H1 (cell line): ENCODE measurements around the gene ACYP1. TPM values are rescaled to one million over a fixed set of nuclear protein-coding genes. Genes with fewer than 3 reads are reported as not detected.

ENCODE experiments used
- CTCF ChIA-PET: fragments of 300-600 bp; sonication (Branson Sonifier 250); formaldehyde crosslinking; loops from one replicate; lab custom pipeline; 2021; ENCODE audit not compliant: partially characterized antibody; lab: Charles Lee
- POLR2A ChIA-PET: fragments of 300-600 bp; sonication (Branson Sonifier 250); formaldehyde crosslinking; loops from one replicate; lab custom pipeline; 2021; ENCODE audit warnings: inconsistent platforms; ENCODE audit not compliant: partially characterized antibody; lab: Charles Lee
- DNase-seq, 2 experiments: peaks; one replicate each; pipeline versions ENCODE4 v3.0.0 to v3.0.0-alpha.2; 2010 to 2022; ENCODE audit warnings: low spot score in 2 of 2, low read depth in 1 of 2, mixed read lengths in 1 of 2
- FAIRE-seq: peaks from 2 replicates; lab custom pipeline; 2011; peaks lifted over from hg19 to GRCh38; lab: Jason Lieb, UNC
- H2AFZ ChIP-seq: 2 replicates; pipeline ENCODE4 v1.8.1; 2012; ENCODE audit warnings: low read length, inconsistent platforms
- H2AK5ac ChIP-seq: 2 replicates; pipeline ENCODE4 v1.6.1; 2013; ENCODE audit warnings: low read depth, low read length
- H2BK120ac ChIP-seq: replicated peaks from 2 replicates; pipeline ENCODE3; 2013; ENCODE audit warnings: low read depth, low read length, inconsistent platforms
- H2BK12ac ChIP-seq: 2 replicates; pipeline ENCODE4 v1.6.1; 2013; ENCODE audit warnings: low read depth, low read length
- H2BK15ac ChIP-seq: 2 replicates; pipeline ENCODE4 v1.6.1; 2013; ENCODE audit warnings: low read length
- H2BK20ac ChIP-seq: 2 replicates; pipeline ENCODE4 v1.6.1; 2013; ENCODE audit warnings: low read length
- H2BK5ac ChIP-seq: 2 replicates; pipeline ENCODE4 v1.6.1; 2013; ENCODE audit warnings: low read depth, low read length
- H3K14ac ChIP-seq: 2 replicates; pipeline ENCODE4 v1.6.1; 2013; ENCODE audit warnings: inconsistent platforms; ENCODE audit not compliant: insufficient read length
- H3K18ac ChIP-seq: 2 replicates; pipeline ENCODE4 v1.6.1; 2013; ENCODE audit warnings: low read length; ENCODE audit errors: extremely low read depth
- H3K23ac ChIP-seq: 2 replicates; pipeline ENCODE4 v1.6.1; 2013; ENCODE audit warnings: inconsistent platforms; ENCODE audit not compliant: insufficient read length
- H3K23me2 ChIP-seq: 2 replicates; pipeline ENCODE4 v1.6.1; 2013; ENCODE audit warnings: low read depth, low read length
- H3K27ac ChIP-seq: 2 replicates; pipeline ENCODE4 v1.6.1; 2011; ENCODE audit warnings: low read depth, low read length, inconsistent platforms
- H3K27me3 ChIP-seq, 4 experiments: replicated peaks in 1 of 4; 1 replicate in 1 of 4; 2 replicates in 3 of 4; pipeline versions ENCODE4 v1.6.1 to v1.8.1; 2011 to 2013; ENCODE audit warnings: low read length in 3 of 4, mild to moderate bottlenecking in 3 of 4, inconsistent platforms in 2 of 4, mixed read lengths in 2 of 4, moderate library complexity in 1 of 4; ENCODE audit not compliant: control insufficient read depth in 3 of 4, insufficient read depth in 3 of 4; ENCODE audit errors: extremely low read depth in 1 of 4
- H3K36me3 ChIP-seq, 4 experiments: 2 replicates each; pipeline versions ENCODE4 v1.6.1 to v1.8.1; 2011 to 2013; ENCODE audit warnings: mild to moderate bottlenecking in 4 of 4, low read length in 3 of 4, moderate library complexity in 2 of 4, control low read depth in 1 of 4, inconsistent platforms in 1 of 4; ENCODE audit not compliant: insufficient read depth in 4 of 4, control insufficient read depth in 2 of 4
- H3K4ac ChIP-seq: replicated peaks from 2 replicates; pipeline ENCODE3; 2013; ENCODE audit warnings: low read length, low read depth, mixed read lengths, inconsistent platforms; ENCODE audit not compliant: insufficient read length
- H3K4me1 ChIP-seq, 4 experiments: replicated peaks in 1 of 4; 1 replicate in 1 of 4; 2 replicates in 3 of 4; pipeline versions ENCODE4 v1.6.1 to v1.8.1; 2011 to 2013; ENCODE audit warnings: low read length in 3 of 4, inconsistent platforms in 2 of 4, mixed read lengths in 1 of 4; ENCODE audit not compliant: insufficient read depth in 4 of 4, control insufficient read depth in 3 of 4
- H3K4me2 ChIP-seq, 2 experiments: 2 replicates each; pipeline versions ENCODE4 v1.6.1 to v1.8.1; 2011 to 2013; ENCODE audit warnings: low read depth in 2 of 2, low read length in 2 of 2, control low read depth in 1 of 2, inconsistent platforms in 1 of 2, mild to moderate bottlenecking in 1 of 2; ENCODE audit not compliant: insufficient read depth in 1 of 2
- H3K4me3 ChIP-seq, 4 experiments: fragments of 200-600, 300-600 bp in 1 of 4; sonication (generic), shearing (Covaris generic), sonication (Bioruptor Twin) in 1 of 4; 2 replicates each; pipeline versions ENCODE4 v1.5.1 to v1.8.1; 2011 to 2016; ENCODE audit warnings: low read length in 4 of 4, low read depth in 3 of 4, control low read depth in 2 of 4, inconsistent platforms in 2 of 4, mild to moderate bottlenecking in 2 of 4, mixed read lengths in 1 of 4, moderate library complexity in 1 of 4; ENCODE audit not compliant: insufficient read depth in 2 of 4; ENCODE audit errors: extremely low read depth in 1 of 4
- H3K56ac ChIP-seq: replicated peaks from 2 replicates; pipeline ENCODE3; 2013; ENCODE audit warnings: low read depth, mild to moderate bottlenecking, mixed read lengths, low read length, inconsistent platforms; ENCODE audit not compliant: insufficient read length
- H3K79me1 ChIP-seq: 2 replicates; pipeline ENCODE4 v1.6.1; 2013; ENCODE audit warnings: low read depth, low read length, control low read depth
- H3K79me2 ChIP-seq, 2 experiments: 2 replicates each; pipeline versions ENCODE4 v1.6.1 to v1.8.1; 2012 to 2013; ENCODE audit warnings: low read length in 2 of 2, mild to moderate bottlenecking in 2 of 2, inconsistent platforms in 1 of 2; ENCODE audit not compliant: insufficient read depth in 2 of 2, control insufficient read depth in 1 of 2
- H3K9ac ChIP-seq, 4 experiments: replicated peaks in 1 of 4; 1 replicate in 1 of 4; 2 replicates in 3 of 4; pipeline versions ENCODE4 v1.6.1 to v1.8.1; 2011 to 2013; ENCODE audit warnings: low read depth in 3 of 4, low read length in 3 of 4, control low read depth in 2 of 4, mild to moderate bottlenecking in 2 of 4, moderate library complexity in 2 of 4, inconsistent platforms in 1 of 4; ENCODE audit errors: extremely low read depth in 1 of 4
- H3K9me3 ChIP-seq, 2 experiments: 2 replicates each; pipeline versions ENCODE4 v1.6.1 to v1.8.1; 2012 to 2013; ENCODE audit warnings: mild to moderate bottlenecking in 2 of 2, moderate library complexity in 2 of 2, control low read depth in 1 of 2, inconsistent platforms in 1 of 2, low read depth in 1 of 2, low read length in 1 of 2, mixed read lengths in 1 of 2; ENCODE audit not compliant: insufficient read depth in 2 of 2
- H4K20me1 ChIP-seq, 2 experiments: replicated peaks in 1 of 2; 2 replicates each; pipeline versions ENCODE3 to v1.8.1; 2011 to 2013; ENCODE audit warnings: inconsistent platforms in 2 of 2, low read length in 2 of 2, mild to moderate bottlenecking in 1 of 2; ENCODE audit not compliant: insufficient read depth in 2 of 2, control insufficient read depth in 1 of 2
- H4K5ac ChIP-seq: 2 replicates; pipeline ENCODE4 v1.6.1; 2013; ENCODE audit warnings: low read length, low read depth, mixed read lengths, inconsistent platforms; ENCODE audit not compliant: insufficient read length
- H4K8ac ChIP-seq: 2 replicates; pipeline ENCODE4 v1.8.0; 2013; ENCODE audit warnings: mild to moderate bottlenecking, moderate library complexity, low read length, inconsistent platforms; ENCODE audit not compliant: insufficient read depth; ENCODE audit errors: extremely low read depth
- H4K91ac ChIP-seq: replicated peaks from 2 replicates; pipeline ENCODE3; 2013; ENCODE audit warnings: low read length, mixed read lengths, inconsistent platforms; ENCODE audit not compliant: insufficient read length
- JUN ChIP-seq: IDR thresholded peaks from 2 replicates; pipeline ENCODE4 v1.6.1; 2011; ENCODE audit warnings: low read depth, mild to moderate bottlenecking, improper control_type of control experiment, low read length
- JUND ChIP-seq: IDR thresholded peaks from 2 replicates; pipeline ENCODE4 v1.6.1; 2011; ENCODE audit warnings: mild to moderate bottlenecking, improper control_type of control experiment, low read length
- KDM5A ChIP-seq: fragments of 200-600 bp; IDR thresholded peaks from 2 replicates; pipeline ENCODE4 v1.7.1; 2012; ENCODE audit warnings: mild to moderate bottlenecking, low read length, inconsistent platforms, mixed read lengths
- RNF2 ChIP-seq: fragments of 200-900, 300-1000 bp; sonication (generic); IDR thresholded peaks from 2 replicates; pipeline ENCODE4 v1.7.1; 2016; ENCODE audit warnings: borderline replicate concordance, low read depth, mild to moderate bottlenecking, antibody characterized with exemption, low read length; ENCODE audit not compliant: poor library complexity, severe bottlenecking; ENCODE audit errors: missing control alignments
- SIX5 ChIP-seq: IDR thresholded peaks from 2 replicates; pipeline ENCODE4 v1.6.1; 2011; ENCODE audit warnings: mild to moderate bottlenecking, low read depth, low read length
- SP2 ChIP-seq: IDR thresholded peaks from 2 replicates; pipeline ENCODE4 v1.6.1; 2012; ENCODE audit warnings: mild to moderate bottlenecking, low read length, inconsistent platforms
- TAF7 ChIP-seq: optimal IDR thresholded peaks from 2 replicates; pipeline ENCODE3; 2011; ENCODE audit warnings: low read depth, mild to moderate bottlenecking, inconsistent platforms, low read length, moderate library complexity, borderline replicate concordance
- TCF12 ChIP-seq: IDR thresholded peaks from 2 replicates; pipeline ENCODE4 v1.6.1; 2011; ENCODE audit warnings: low read depth, mild to moderate bottlenecking, low read length
- YY1 ChIP-seq: IDR thresholded peaks from 2 replicates; pipeline ENCODE4 v1.6.1; 2011; ENCODE audit warnings: low read depth, mild to moderate bottlenecking, low read length
- ZNF274 ChIP-seq: IDR thresholded peaks from 2 replicates; pipeline ENCODE4 v1.7.0; 2012; ENCODE audit warnings: low read length, borderline replicate concordance; ENCODE audit errors: extremely low read depth
- WGBS, 2 experiments: shearing (Covaris generic) in 1 of 2; methylation state at CpG; one replicate each; pipeline versions ENCODE4 v1.1.6 to v1.1.7; 2013 to 2015; ENCODE audit warnings: low lambda C conversion rate in 2 of 2, mixed read lengths in 2 of 2, inconsistent platforms in 1 of 2, low coverage in 1 of 2, missing lambda C conversion rate in 1 of 2; ENCODE audit not compliant: insufficient replicate concordance in 2 of 2, insufficient coverage in 1 of 2, insufficient read length in 1 of 2; ENCODE audit errors: extremely low coverage in 1 of 2, missing lambda C conversion rate in 1 of 2; 5-methylcytosine and 5-hydroxymethylcytosine counted together
- polyA plus RNA-seq, 7 experiments: library from polyadenylated mRNA; depleted of rRNA in 3 of 7; stranded (reverse) in 5 of 7; unstranded in 2 of 7; fragments of >200 nt in 5 of 7; fragments of 200-250 nt in 2 of 7; gene quantifications; 1 replicate in 5 of 7; 2 replicates in 1 of 7; 4 replicates in 1 of 7; pipeline versions ENCODE4 v1.2.1 to v1.2.3, GENCODE V29; 2011 to 2013; ENCODE audit warnings: missing spikeins in 2 of 7, mixed read lengths in 2 of 7
- total RNA-seq: library from RNA; stranded (reverse); fragmentation: NEBNext Ultra II Directional; extraction: Animal tissue kit (Norgen Biotek cat#: 25700); gene quantifications from 2 replicates; pipeline ENCODE4 v1.2.1, GENCODE V29; 2021
- TF ChIP-seq, protein P1 (sequence below): IDR thresholded peaks from 2 replicates; pipeline ENCODE4 v1.6.1; 2012; ENCODE audit warnings: low read length, inconsistent platforms
- TF ChIP-seq, protein P2 (sequence below): IDR thresholded peaks from 2 replicates; pipeline ENCODE4 v1.6.1; 2011; ENCODE audit warnings: low read length, improper control_type of control experiment

The ACYP1 gene
- total and polyA plus RNA-seq, 2 of the 8 experiments (the other 6 are each of a cell fraction or from before 2014, with no cell fraction given), result 22.3 to 24.8 TPM

DNA sequence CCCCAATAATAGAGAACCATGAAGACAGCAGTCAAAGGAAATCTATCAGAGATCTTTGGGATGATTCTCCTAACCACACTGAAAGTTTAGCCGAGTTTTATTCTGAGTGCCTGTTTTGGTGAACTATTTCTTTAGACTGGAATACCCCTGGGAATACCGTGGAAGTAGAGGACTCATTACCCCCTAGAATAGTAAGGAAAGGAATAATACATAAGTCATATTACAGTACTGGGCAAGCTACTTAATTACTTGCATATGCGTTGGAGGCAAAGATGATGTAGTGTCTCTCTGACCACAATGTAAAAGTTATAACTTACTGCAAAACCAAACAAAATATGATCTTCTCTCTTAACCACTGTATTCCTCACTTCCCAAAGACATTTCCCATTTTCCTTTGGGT lies 31.1 kb upstream of the ACYP1 start:
- Histone ChIP-seq H3K79me1 (no peaks in the 10 kb centered on the region), H3K14ac (no peak overlapping the region), H3K27me3 (no peaks in the 10 kb centered on the region), H3K18ac (no peak overlapping the region), H2BK20ac (no peak overlapping the region), H2AFZ (no peak overlapping the region), H3K9ac (no peak overlapping the region), H3K79me2 (no peaks in the 10 kb centered on the region), H2BK12ac (no peak overlapping the region), H4K8ac (no peak overlapping the region), H2BK120ac (no peak overlapping the region), H3K36me3 (peaks cover 0 to 55% (median 21%) of the 10 kb centered on the region in 4 experiments; a peak in 6 of 8 replicates), H4K5ac (no peak overlapping the region), H3K56ac (no peak overlapping the region), H4K20me1 (no peaks in the 10 kb centered on the region), H3K23ac (no peak overlapping the region), H3K4me2 (no peak overlapping the region), H3K23me2 (no peaks in the 10 kb centered on the region; the same call in 1 of the 2 replicates), H4K91ac (no peak overlapping the region), H3K4me3 (no peak overlapping the region), H3K9me3 (no peaks in the 10 kb centered on the region), H3K4ac (no peak overlapping the region), H3K27ac (no peak overlapping the region), H2BK15ac (no peak overlapping the region), H2BK5ac (no peak overlapping the region), H3K4me1 (no peaks in the 10 kb centered on the region; a peak in 2 of 7 replicates), H2AK5ac (no peak overlapping the region)
- ChIA-PET POLR2A (interaction anchor here (1.0 kb wide), 1 partner anchor 16 kb away, joined by 3 read pairs; no protein-coding TSS in a partner anchor), CTCF (no interaction called here)
- DNase-seq (no peak), FAIRE-seq (no peak)
- 85% methylated on average over 3 of the region's 3 CpGs; no CpG with 5 or more reads in 1 of the 2 experiments for WGBS, 2 experiments
- TF ChIP-seq TAF7, result no peak
- TF ChIP-seq, protein P1, sequence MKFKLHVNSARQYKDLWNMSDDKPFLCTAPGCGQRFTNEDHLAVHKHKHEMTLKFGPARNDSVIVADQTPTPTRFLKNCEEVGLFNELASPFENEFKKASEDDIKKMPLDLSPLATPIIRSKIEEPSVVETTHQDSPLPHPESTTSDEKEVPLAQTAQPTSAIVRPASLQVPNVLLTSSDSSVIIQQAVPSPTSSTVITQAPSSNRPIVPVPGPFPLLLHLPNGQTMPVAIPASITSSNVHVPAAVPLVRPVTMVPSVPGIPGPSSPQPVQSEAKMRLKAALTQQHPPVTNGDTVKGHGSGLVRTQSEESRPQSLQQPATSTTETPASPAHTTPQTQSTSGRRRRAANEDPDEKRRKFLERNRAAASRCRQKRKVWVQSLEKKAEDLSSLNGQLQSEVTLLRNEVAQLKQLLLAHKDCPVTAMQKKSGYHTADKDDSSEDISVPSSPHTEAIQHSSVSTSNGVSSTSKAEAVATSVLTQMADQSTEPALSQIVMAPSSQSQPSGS, result no peak
- no peak for TF ChIP-seq SP2
- no peak for TF ChIP-seq RNF2
- TF ChIP-seq ZNF274, result no peak
- no peak for TF ChIP-seq SIX5
- TF ChIP-seq JUN, result no peak
- no peak for TF ChIP-seq KDM5A
- TF ChIP-seq YY1, result no peak
- TF ChIP-seq, protein P2, sequence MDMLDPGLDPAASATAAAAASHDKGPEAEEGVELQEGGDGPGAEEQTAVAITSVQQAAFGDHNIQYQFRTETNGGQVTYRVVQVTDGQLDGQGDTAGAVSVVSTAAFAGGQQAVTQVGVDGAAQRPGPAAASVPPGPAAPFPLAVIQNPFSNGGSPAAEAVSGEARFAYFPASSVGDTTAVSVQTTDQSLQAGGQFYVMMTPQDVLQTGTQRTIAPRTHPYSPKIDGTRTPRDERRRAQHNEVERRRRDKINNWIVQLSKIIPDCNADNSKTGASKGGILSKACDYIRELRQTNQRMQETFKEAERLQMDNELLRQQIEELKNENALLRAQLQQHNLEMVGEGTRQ, result no peak
- TF ChIP-seq TCF12, result no peak
- no peak for TF ChIP-seq JUND
